Activated CD4-positive, alpha-beta T cell treated with anti-CD3 and anti-CD28 coated beads, Interleukin-2, amount 50 U/mL, for 4 hours (primary cell): ENCODE results near the gene PYCARD.
"Not testable (repeated sequence)": the region's sequence is repeated elsewhere in the genome, so short reads cannot be mapped to it uniquely, and the experiment has no call there.

Experiments
- DNase-seq, 2 experiments: peaks; one replicate each; pipeline ENCODE4 v3.0.0-alpha.2; 2020

Gene PYCARD

GRCh38 chr16:31202414-31203375 is at the start of gene PYCARD:
Gene PYCARD (minus strand): TSS chr16:31202760. CDS start chr16:31202690, 70 bp downstream.
- no peak for DNase-seq

DNA sequence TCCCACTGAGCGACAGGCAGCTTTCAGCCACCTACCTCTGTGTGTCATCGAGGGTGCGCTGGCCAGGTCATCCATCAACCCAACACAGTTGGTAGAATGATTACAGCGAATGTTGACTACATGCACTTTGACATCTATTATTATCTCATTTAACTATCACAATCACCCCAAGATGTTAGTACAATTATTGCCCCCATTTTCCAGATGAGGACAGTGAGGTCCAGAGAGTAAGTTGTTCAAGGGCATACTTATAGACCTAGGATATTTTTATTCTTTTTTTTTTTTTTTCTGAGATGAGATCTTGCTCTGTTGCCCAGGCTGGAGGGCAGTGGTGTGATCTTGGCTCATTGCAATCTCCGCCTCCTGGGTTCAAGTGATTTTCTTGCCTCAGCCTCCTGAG is 48.9 kb upstream of the PYCARD start:
- no peak for DNase-seq

DNA sequence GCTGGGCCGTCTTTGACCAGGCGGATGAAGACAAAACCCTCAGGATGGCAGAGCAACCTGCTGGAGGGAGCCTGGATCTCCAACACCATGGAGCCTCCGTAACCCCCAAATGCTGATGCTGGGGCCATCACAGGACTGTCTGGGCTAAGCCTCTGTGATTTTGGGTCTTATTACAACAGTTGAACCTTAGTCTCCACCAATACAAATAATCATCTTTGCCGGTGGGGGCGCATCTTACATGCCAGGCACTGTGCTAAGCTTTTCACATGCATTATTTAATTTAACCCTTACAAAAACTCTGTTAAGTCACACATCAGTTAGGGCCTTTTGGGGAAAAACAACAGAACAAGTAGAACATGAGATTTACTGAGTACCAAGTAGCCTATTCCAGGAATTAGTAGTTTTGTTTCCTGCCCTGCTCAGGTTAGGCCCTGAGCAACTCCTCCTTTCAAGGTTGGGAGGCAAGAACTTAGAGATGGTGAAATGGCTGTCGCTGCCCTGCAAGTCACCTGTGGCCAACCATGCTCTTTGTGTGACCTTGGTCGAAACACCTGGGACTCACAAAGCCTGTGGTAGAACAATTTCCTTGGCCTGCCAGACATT is 48.3 kb upstream of the PYCARD start:
- DNase-seq, result no peak

GRCh38 chr16:31248344-31248743 is 45.8 kb upstream of the PYCARD start:
- DNase-seq, result no peak

DNA sequence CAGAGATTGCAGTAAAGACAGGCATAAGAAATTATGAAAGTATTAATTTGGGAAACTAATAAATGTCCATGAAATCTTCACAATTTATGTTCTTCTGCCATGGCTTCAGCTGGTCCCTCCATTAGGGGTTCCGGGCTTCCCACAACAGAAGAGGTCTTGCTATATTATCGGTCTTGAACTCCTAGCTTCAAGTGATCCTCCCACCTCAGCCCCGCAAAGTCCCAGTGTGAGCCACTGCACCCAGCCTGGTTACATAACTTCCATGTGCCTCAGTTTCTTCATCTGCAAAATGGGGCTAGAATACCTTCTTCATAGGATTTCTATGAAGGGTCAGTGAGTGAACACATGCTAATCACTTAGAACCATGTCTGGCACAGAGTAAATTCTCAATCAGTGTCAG is 43.7 kb upstream of the PYCARD start:
- DNase-seq, result no peak

DNA sequence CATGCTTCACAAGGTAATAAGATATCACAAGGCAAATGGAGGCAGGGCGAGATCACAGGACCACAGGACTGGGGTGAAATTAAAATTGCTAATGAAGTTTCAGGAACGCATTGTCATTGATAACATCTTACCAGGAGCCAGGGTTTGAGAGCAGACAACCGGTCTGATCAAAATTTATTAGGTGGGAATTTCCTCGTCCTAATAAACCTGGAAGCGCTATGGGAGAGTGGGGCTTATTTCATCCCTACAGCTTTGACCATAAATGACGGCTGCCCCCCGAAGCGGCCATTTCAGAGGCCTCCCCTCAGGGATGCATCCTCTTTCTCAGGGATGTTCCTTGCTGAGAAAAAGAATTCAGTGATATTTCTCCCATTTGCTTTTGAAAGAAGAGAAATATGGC is 43.0 kb upstream of the PYCARD start:
- DNase-seq, result not testable (repeated sequence)

DNA sequence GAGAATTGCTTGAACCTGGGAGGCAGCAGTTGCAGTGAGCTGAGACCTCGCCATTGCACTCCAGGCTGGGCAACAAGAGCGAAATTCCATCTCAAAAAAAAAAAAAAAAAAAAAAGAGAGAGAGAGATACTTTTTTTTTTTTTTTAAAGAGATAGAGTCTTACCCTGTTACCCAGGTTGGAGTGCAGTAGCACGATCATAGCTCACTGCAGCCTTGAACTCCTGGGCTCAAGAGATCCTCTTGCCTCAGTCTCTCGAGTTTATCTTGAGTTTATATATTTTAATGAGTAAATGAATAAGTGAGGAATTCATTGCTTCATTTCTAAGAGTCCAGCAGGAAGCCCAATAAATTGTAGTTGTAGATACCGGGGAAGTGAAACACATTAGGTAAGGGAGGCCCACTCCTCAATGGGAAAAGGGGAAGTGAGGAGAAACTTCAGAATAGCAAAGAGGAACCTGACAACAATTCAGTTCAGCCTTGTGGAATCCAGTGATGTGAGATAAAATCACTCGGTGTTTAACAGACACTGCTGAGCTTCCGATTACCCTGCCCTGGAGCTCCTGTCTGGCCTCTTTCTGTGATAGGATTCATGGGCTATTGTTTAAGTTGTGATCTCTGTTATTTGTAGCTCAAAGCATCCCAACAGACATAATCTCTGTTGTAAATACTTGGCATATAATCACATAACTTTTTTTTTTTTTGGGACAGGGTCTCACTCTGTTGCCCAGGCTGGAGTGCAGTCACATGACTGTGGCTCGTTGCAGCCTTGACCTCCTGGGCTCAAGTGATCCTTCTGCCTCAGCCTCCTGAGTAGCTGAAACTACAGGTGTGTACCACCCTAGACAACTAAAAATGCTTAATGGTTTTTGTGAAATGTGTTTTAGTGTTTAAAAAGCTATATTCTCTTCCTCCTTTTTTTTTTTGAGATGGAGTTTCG is 41.4 kb upstream of the PYCARD start:
- no peak for DNase-seq

GRCh38 chr16:31242206-31242605 is 39.6 kb upstream of the PYCARD start:
- DNase-seq, result no peak

GRCh38 chr16:31238041-31238440 is 35.5 kb upstream of the PYCARD start:
- DNase-seq, result no peak

GRCh38 chr16:31229501-31229900 is 26.9 kb upstream of the PYCARD start:
- DNase-seq, result no peak

GRCh38 chr16:31228206-31228605 is 25.6 kb upstream of the PYCARD start:
- DNase-seq, result no peak

- no peak for DNase-seq
Observed at GRCh38 chr16:31225193-31225592, 22.6 kb upstream of the PYCARD start.

GRCh38 chr16:31224092-31224955 is 21.8 kb upstream of the PYCARD start:
- DNase-seq, result no peak

- DNase-seq, result no peak
Observed at GRCh38 chr16:31223044-31223443, 20.5 kb upstream of the PYCARD start.

GRCh38 chr16:31221357-31222160 is 19.0 kb upstream of the PYCARD start:
- DNase-seq, result no peak

DNA sequence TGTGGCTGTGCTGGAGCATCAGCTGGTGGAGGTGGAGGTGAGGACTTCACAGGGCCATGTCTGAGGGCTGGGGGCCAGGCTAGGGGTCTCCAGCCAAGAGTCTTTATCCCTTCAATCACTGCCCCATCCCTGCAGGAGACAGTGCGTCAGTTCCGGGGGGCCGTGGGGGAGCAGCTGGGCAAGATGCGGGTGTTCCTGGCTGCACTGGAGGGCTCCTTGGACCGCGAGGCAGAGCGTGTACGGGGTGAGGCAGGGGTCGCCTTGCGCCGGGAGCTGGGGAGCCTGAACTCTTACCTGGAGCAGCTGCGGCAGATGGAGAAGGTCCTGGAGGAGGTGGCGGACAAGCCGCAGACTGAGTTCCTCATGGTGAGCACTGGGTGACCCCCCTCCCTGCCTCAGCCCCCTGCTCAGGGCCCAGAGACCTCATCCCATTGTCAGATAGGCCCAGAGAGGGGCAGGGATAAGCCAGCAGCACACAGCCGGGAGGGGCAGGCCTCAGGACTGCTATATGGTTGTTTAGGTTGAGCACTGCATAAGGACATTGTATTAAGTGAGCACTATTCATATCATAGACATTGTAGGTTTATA is 16.7 kb upstream of the PYCARD start:
- no peak for DNase-seq

DNA sequence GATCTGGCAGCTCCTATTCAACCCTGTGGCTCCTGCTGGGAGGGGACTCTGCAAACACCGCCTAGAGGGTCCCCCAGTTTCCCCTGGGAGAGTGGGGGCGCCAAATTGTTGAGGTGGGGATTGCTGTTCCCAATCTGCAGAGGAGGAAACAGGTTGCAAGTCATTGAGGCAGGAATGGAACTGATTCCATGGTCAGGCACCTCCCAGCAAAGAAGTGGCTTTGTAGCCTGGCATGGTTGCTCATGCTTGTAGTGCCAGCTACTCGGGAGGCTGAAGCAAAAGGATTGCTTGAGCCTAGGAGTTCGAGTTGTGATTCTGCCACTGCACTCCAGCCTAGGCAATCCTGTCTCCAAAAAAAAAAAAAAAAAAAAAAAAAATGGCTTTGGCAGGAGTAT is 14.6 kb upstream of the PYCARD start:
- no peak for DNase-seq

DNA sequence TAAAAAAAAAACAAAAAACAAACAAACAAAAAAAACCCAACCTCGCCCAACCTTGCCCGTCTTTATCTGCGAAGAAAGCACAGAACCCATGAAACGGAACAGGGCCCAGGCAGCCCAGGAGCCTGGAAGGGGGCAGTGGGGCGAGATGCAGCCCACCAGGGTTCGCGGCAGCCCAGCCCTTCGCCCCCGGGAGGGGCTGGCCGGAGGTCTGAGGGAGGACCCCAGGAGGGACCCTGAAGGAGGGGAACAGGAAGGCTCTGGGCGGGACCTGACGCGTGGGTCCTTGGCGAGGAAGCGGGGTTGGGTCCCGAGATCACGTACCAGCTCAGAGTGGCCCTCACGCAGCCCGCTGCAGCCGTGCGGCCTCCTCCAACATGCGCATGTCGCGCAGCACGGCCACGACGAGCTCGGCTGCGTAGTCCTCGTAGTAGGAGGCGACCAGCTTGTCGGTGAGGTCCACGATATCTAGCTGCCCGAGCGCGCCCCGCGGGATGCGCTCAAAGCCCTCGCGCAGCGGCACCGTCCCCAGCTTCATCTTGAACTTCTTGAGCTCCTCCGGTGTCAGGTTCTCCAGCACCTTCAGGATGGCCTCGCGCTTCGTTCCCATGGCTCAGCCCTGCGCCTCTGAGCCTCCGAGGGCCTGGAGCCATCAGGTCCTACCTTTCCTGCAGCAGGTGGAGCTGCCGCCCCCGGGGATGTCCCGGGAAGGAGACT is 14.0 kb upstream of the PYCARD start, which contains the start of gene PYDC1:
PYDC1 (minus strand) TSS at position 714 of the 714 bp plus-strand sequence; CDS start at position 607, 107 bp downstream.
- no peak for DNase-seq

GRCh38 chr16:31215287-31216162 is 13.0 kb upstream of the PYCARD start:
- no peak for DNase-seq
